CD4-positive, alpha-beta memory T cell (primary cell): ENCODE data around the gene ANKRD11. TPM values are rescaled to one million over a fixed set of nuclear protein-coding genes. Genes with fewer than 3 reads are reported as not detected.
"Not testable (repeated sequence)": the region's sequence is repeated elsewhere in the genome, so short reads cannot be mapped to it uniquely, and the experiment has no call there.

Source experiments
- CTCF ChIA-PET: fragments of 350-600 bp; sonication (Branson Sonifier 250); formaldehyde crosslinking; loops from one replicate; lab custom pipeline; 2021; ENCODE audit warnings: inconsistent platforms; ENCODE audit not compliant: partially characterized antibody; lab: Charles Lee
- POLR2A ChIA-PET: fragments of 350-600 bp; sonication (Branson Sonifier 250); formaldehyde crosslinking; loops from one replicate; lab custom pipeline; 2021; ENCODE audit not compliant: partially characterized antibody; lab: Charles Lee
- DNase-seq, 5 donors: peaks; one replicate each; pipeline versions ENCODE4 v3.0.0 to v3.0.0-alpha.2; 2020 to 2022; ENCODE audit warnings: mixed read lengths in 1 of 5
- H3K27ac ChIP-seq: one replicate; pipeline ENCODE4 v1.7.0; 2013; ENCODE audit warnings: low read depth, low read length
- H3K27me3 ChIP-seq: 2 replicates; pipeline ENCODE4 v1.7.0; 2013; ENCODE audit warnings: mild to moderate bottlenecking, low read length, moderate library complexity; ENCODE audit not compliant: insufficient read depth
- H3K36me3 ChIP-seq: 2 replicates; pipeline ENCODE4 v1.7.0; 2013; ENCODE audit warnings: mild to moderate bottlenecking, low read length, moderate library complexity; ENCODE audit not compliant: insufficient read depth
- H3K4me1 ChIP-seq: 2 replicates; pipeline ENCODE4 v1.7.0; 2013; ENCODE audit warnings: mild to moderate bottlenecking, low read length, moderate library complexity; ENCODE audit not compliant: insufficient read depth
- H3K4me3 ChIP-seq, 2 donors: one replicate each; pipeline ENCODE4 v1.7.0; 2013; ENCODE audit warnings: low read length in 2 of 2, mild to moderate bottlenecking in 1 of 2
- H3K9me3 ChIP-seq, 2 donors: one replicate each; pipeline ENCODE4 v1.7.0; 2013; ENCODE audit warnings: low read length in 2 of 2, control low read depth in 1 of 2; ENCODE audit not compliant: control insufficient read depth in 1 of 2
- H3K27ac Mint-ChIP-seq, 7 donors: one replicate each; pipeline ENCODE4 v1.8.0; 2020 to 2021; ENCODE audit warnings: mixed read lengths in 7 of 7, mild to moderate bottlenecking in 6 of 7, inconsistent platforms in 3 of 7, moderate library complexity in 3 of 7
- H3K27me3 Mint-ChIP-seq, 2 donors: one replicate each; pipeline ENCODE4 v1.8.0; 2020 to 2021; ENCODE audit warnings: mixed read lengths in 2 of 2
- H3K36me3 Mint-ChIP-seq, 2 donors: one replicate each; pipeline ENCODE4 v1.8.0; 2020 to 2021; ENCODE audit warnings: mixed read lengths in 2 of 2, inconsistent platforms in 1 of 2, mild to moderate bottlenecking in 1 of 2
- H3K4me1 Mint-ChIP-seq, 4 donors: one replicate each; pipeline ENCODE4 v1.8.0; 2020 to 2021; ENCODE audit warnings: mixed read lengths in 4 of 4, mild to moderate bottlenecking in 1 of 4
- H3K4me3 Mint-ChIP-seq, 8 donors: one replicate each; pipeline ENCODE4 v1.8.0; 2020 to 2021; ENCODE audit warnings: mixed read lengths in 8 of 8, mild to moderate bottlenecking in 7 of 8, moderate library complexity in 6 of 8, inconsistent platforms in 3 of 8
- H3K9me3 Mint-ChIP-seq, 8 donors: one replicate each; pipeline ENCODE4 v1.8.0; 2020 to 2021; ENCODE audit warnings: mixed read lengths in 8 of 8, mild to moderate bottlenecking in 5 of 8, inconsistent platforms in 3 of 8, moderate library complexity in 1 of 8
- intact Hi-C: fragments of 100-400 bp; cut with micrococcal nuclease; formaldehyde crosslinking; loops from one replicate; pipeline ENCODE4 v1.15.1; 2023
- polyA plus RNA-seq, 2 donors: library from polyadenylated mRNA; unstranded; fragments of 300-500 nt; fragmentation: Illumina TruSeq; gene quantifications; one replicate each; pipeline ENCODE4 v1.2.3, GENCODE V29; 2021
- total RNA-seq, 2 experiments: library from RNA; stranded (reverse); gene quantifications; one replicate each; pipeline ENCODE4 v1.2.3, GENCODE V29; 2021

The ANKRD11 gene
- total and polyA plus RNA-seq, 4 experiments from 2014 or later, result 3.9 to 246 (median 140) TPM

GRCh38 chr16:89333401-89334001 lies 156.9 kb downstream of the ANKRD11 start:
- peaks cover 83% of the 10 kb centered on the region for H3K4me1 ChIP-seq
- not testable (repeated sequence) for H3K36me3 ChIP-seq, H3K27me3 Mint-ChIP-seq, H3K4me3 ChIP-seq, H3K27ac ChIP-seq, H3K9me3 Mint-ChIP-seq, H3K36me3 Mint-ChIP-seq, H3K27me3 ChIP-seq, H3K9me3 ChIP-seq
- peak; percentile 55 to 64 (median 58) for DNase-seq
- CTCF ChIA-PET, result interaction anchor here (1.6 kb wide), 1 partner anchor 176 kb away, joined by 5 read pairs; no protein-coding TSS in a partner anchor
- intact Hi-C loops, result loop anchor here (1.0 kb wide), 4 partner anchors 156 to 224 kb away; no protein-coding TSS in a partner anchor
- POLR2A ChIA-PET, result interaction anchor here (1.1 kb wide), 1 partner anchor 17 kb away, joined by 5 read pairs; no protein-coding TSS in a partner anchor
- Mint-ChIP-seq H3K4me3 (peak overlapping the region in 4 of 8 donors; percentile 8 to 75 (median 40)), H3K4me1 (peaks cover 35 to 83% (median 65%) of the 10 kb centered on the region in 4 donors), H3K27ac (peak overlapping the region; percentile 9 to 96 (median 82))

GRCh38 chr16:89332902-89333245 lies 157.5 kb downstream of the ANKRD11 start:
- H3K27me3 ChIP-seq, result no peaks in the 10 kb centered on the region
- peaks cover 0 to 6% of the 10 kb centered on the region in 2 donors for H3K36me3 Mint-ChIP-seq
- H3K27ac Mint-ChIP-seq, result peak overlapping the region in 2 of 7 donors; percentile 36 to 87
- no peak overlapping the region for H3K4me3 ChIP-seq
- no peak overlapping the region for H3K27ac ChIP-seq
- intact Hi-C loops, result loop anchor here (1.0 kb wide), 4 partner anchors 156 to 224 kb away; no protein-coding TSS in a partner anchor
- CTCF ChIA-PET, result interaction anchor here (0.6 to 1.6 kb wide), 3 partner anchors 176 to 225 kb away, joined by 3 to 6 read pairs (median 5); no protein-coding TSS in a partner anchor
- H3K9me3 Mint-ChIP-seq, result no peaks in the 10 kb centered on the region
- no peaks in the 10 kb centered on the region for H3K36me3 ChIP-seq
- POLR2A ChIA-PET, result interaction anchor here (1.1 kb wide), 1 partner anchor 17 kb away, joined by 5 read pairs; no protein-coding TSS in a partner anchor
- DNase-seq, result peak in 1 of 5 donors; percentile 28
- H3K9me3 ChIP-seq, result no peaks in the 10 kb centered on the region
- H3K4me1 ChIP-seq, result peaks cover 85% of the 10 kb centered on the region
- H3K27me3 Mint-ChIP-seq, result no peaks in the 10 kb centered on the region
- H3K4me3 Mint-ChIP-seq, result no peak overlapping the region
- H3K4me1 Mint-ChIP-seq, result peaks cover 36 to 86% (median 67%) of the 10 kb centered on the region in 4 donors

- Mint-ChIP-seq H3K27me3 (no peaks in the 10 kb centered on the region), H3K36me3 (peaks cover 0 to 10% of the 10 kb centered on the region in 2 donors), H3K27ac (peak overlapping the region; percentile 15 to 87 (median 80)), H3K4me1 (peaks cover 39 to 87% (median 70%) of the 10 kb centered on the region in 4 donors), H3K4me3 (peak overlapping the region in 1 of 8 donors; percentile 2), H3K9me3 (no peaks in the 10 kb centered on the region)
- Histone ChIP-seq H3K4me3 (no peak overlapping the region), H3K27ac (no peak overlapping the region), H3K36me3 (no peaks in the 10 kb centered on the region), H3K9me3 (no peaks in the 10 kb centered on the region), H3K27me3 (no peaks in the 10 kb centered on the region), H3K4me1 (peaks cover 85% of the 10 kb centered on the region)
- POLR2A ChIA-PET, result interaction anchor here (1.1 kb wide), 1 partner anchor 16 kb away, joined by 5 read pairs; no protein-coding TSS in a partner anchor
- CTCF ChIA-PET, result interaction anchor here (0.6 to 1.6 kb wide), 4 partner anchors 78 to 225 kb away, joined by 3 to 6 read pairs (median 4); no protein-coding TSS in a partner anchor
- intact Hi-C loops, result no loop called here
- no peak for DNase-seq
These were observed 158.0 kb downstream of the ANKRD11 start for GRCh38 chr16:89332243-89332901.

GRCh38 chr16:89331371-89332109 lies 158.8 kb downstream of the ANKRD11 start:
- Histone ChIP-seq H3K4me1 (peaks cover 91% of the 10 kb centered on the region), H3K27ac (no peak overlapping the region), H3K36me3 (no peaks in the 10 kb centered on the region), H3K9me3 (no peaks in the 10 kb centered on the region), H3K4me3 (no peak overlapping the region), H3K27me3 (no peaks in the 10 kb centered on the region)
- Mint-ChIP-seq H3K9me3 (no peaks in the 10 kb centered on the region), H3K27ac (peak overlapping the region; percentile 39 to 87 (median 73)), H3K4me1 (peaks cover 45 to 91% (median 75%) of the 10 kb centered on the region in 4 donors), H3K36me3 (peaks cover 3 to 10% of the 10 kb centered on the region in 2 donors), H3K27me3 (no peaks in the 10 kb centered on the region), H3K4me3 (peak overlapping the region in 4 of 8 donors; percentile 3 to 60 (median 27))
- CTCF ChIA-PET, result interaction anchor here (1.0 to 1.6 kb wide), 2 partner anchors 79 to 178 kb away, joined by 3 to 5 read pairs; no protein-coding TSS in a partner anchor
- POLR2A ChIA-PET, result interaction anchor here (0.8 kb wide), 1 partner anchor 158 kb away, joined by 4 read pairs; no protein-coding TSS in a partner anchor
- DNase-seq, result peak in 3 of 5 donors; percentile 32 to 52 (median 51)
- intact Hi-C loops, result no loop called here

- Mint-ChIP-seq H3K27me3 (no peaks in the 10 kb centered on the region), H3K27ac (peak overlapping the region; percentile 36 to 87 (median 84)), H3K4me3 (peak overlapping the region in 7 of 8 donors; percentile 37 to 72 (median 66)), H3K4me1 (peaks cover 53 to 91% (median 76%) of the 10 kb centered on the region in 4 donors), H3K9me3 (no peaks in the 10 kb centered on the region), H3K36me3 (peaks cover 3 to 17% of the 10 kb centered on the region in 2 donors)
- H3K4me1 ChIP-seq, result peaks cover 91% of the 10 kb centered on the region
- no peaks in the 10 kb centered on the region for H3K9me3 ChIP-seq
- H3K27me3 ChIP-seq, result no peaks in the 10 kb centered on the region
- intact Hi-C loops, result loop anchor here (1.0 kb wide), 1 partner anchor 14 kb away; no protein-coding TSS in a partner anchor
- peak overlapping the region; percentile 64 for H3K27ac ChIP-seq
- ChIA-PET POLR2A (interaction anchor here (2.0 kb wide), 1 partner anchor 14 kb away, joined by 13 read pairs; no protein-coding TSS in a partner anchor), CTCF (interaction anchor here (1.0 kb wide), 1 partner anchor 11 kb away, joined by 3 read pairs; no protein-coding TSS in a partner anchor)
- H3K36me3 ChIP-seq, result no peaks in the 10 kb centered on the region
- H3K4me3 ChIP-seq, result peak overlapping the region in 1 of 2 donors; percentile 33
- DNase-seq, result peak; percentile 54 to 74 (median 66)
These were observed 160.0 kb downstream of the ANKRD11 start for GRCh38 chr16:89330177-89330856.

- POLR2A ChIA-PET, result interaction anchor here (2.0 kb wide), 1 partner anchor 14 kb away, joined by 13 read pairs; no protein-coding TSS in a partner anchor
These were observed 160.6 kb downstream of the ANKRD11 start for GRCh38 chr16:89329830-89330176.

More at GRCh38 chr16:89329830-89330176, 160.6 kb downstream of the ANKRD11 start:
- CTCF ChIA-PET, result interaction anchor here (1.0 kb wide), 1 partner anchor 11 kb away, joined by 3 read pairs; no protein-coding TSS in a partner anchor
- not testable (repeated sequence) for DNase-seq, H3K9me3 Mint-ChIP-seq, H3K4me3 ChIP-seq, H3K9me3 ChIP-seq, H3K27me3 Mint-ChIP-seq, H3K36me3 ChIP-seq, H3K27me3 ChIP-seq
- H3K27ac Mint-ChIP-seq, result peak overlapping the region in 6 of 7 donors; percentile 47 to 87 (median 84)
- H3K4me1 Mint-ChIP-seq, result peaks cover 55 to 91% (median 76%) of the 10 kb centered on the region in 4 donors
- H3K4me3 Mint-ChIP-seq, result peak overlapping the region in 5 of 8 donors; percentile 46 to 72 (median 69)
- intact Hi-C loops, result loop anchor here (1.0 kb wide), 1 partner anchor 14 kb away; no protein-coding TSS in a partner anchor
- Histone ChIP-seq H3K27ac (peak overlapping the region; percentile 64), H3K4me1 (peaks cover 91% of the 10 kb centered on the region)
- H3K36me3 Mint-ChIP-seq, result peaks cover 3 to 19% of the 10 kb centered on the region in 2 donors
